Left renal pelvis (tissue), 4 donors: ENCODE measurements around the gene TRAPPC2L. TPM values are rescaled to one million over a fixed set of nuclear protein-coding genes. Genes with fewer than 3 reads are reported as not detected.

Experiments
- DNase-seq, 4 donors: peaks; one replicate each; pipeline ENCODE4 v3.0.0-alpha.2; 2013; ENCODE audit warnings: low read depth in 4 of 4, low spot score in 3 of 4
- polyA plus RNA-seq, 4 donors: library from polyadenylated mRNA; unstranded; fragments of 120-200 nt; gene quantifications; one replicate each; pipeline ENCODE4 v1.2.1, GENCODE V29; 2013; ENCODE audit not compliant: insufficient read length in 4 of 4

Gene TRAPPC2L
- polyA plus RNA-seq, 4 donors = 57.9 to 91.5 (median 77.5) TPM

DNA sequence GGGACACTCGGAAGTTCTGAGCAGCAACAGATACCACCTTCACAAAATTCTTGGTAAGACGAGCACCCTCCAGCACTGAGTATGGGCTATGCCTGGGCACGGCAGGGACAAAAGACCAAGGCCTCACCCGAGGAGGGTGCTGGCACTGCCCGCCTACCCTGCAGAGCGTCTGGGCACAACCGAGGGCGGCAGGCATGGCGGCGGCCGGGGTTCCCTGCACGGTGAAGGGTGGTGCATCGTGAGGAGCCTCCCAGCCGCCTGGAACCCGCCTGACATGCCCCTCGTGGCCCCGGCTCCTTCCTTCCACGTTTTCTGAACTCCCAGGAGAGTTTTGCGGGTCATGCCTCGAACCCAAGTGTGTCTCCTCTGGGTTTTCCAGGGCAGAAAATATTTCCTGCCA is 19.1 kb upstream of the TRAPPC2L start:
- no peak for DNase-seq

DNA sequence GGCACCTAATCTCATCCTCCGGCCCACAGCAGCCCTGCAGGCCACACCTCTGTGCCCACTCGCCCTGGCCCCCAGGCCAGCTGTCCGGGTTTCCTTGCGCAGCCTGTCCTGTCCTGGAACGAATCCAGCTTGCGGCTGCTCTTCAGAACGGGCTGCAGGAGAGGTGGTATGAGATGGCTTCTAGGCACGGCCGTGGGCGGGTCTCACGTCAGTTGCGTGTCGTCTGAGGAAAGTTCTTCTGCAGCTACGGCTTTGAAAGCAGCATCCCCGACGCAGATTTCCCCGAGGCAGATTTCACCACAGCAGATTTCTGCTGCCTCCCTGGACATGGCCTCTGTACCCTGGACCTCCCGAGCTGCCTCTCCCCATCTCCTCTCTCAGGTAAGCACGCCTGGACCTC is 18.4 kb upstream of the TRAPPC2L start:
- no peak for DNase-seq

DNA sequence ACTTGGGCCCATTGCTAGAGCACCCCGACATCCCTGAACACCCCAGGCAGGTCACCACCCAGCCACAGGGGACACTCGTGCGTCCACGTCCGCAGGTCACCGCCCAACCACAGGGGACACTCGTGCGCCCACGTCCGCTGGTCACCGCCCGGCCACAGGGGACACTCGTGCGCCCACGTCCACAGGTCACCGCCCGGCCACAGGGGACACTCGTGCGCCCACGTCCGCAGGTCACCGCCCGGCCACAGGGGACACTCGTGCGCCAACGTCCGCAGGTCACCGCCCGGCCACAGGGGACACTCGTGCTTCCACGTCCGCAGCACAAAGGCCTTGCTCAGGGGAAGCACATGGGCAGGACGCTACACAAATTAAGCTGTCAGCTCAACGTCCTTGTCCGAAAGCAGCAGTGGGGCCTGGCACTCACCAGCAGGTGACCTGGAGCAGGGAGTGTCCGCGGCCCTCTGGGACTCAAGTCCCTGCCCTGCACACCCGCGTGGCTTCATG is 17.8 kb upstream of the TRAPPC2L start:
- DNase-seq = no peak

DNA sequence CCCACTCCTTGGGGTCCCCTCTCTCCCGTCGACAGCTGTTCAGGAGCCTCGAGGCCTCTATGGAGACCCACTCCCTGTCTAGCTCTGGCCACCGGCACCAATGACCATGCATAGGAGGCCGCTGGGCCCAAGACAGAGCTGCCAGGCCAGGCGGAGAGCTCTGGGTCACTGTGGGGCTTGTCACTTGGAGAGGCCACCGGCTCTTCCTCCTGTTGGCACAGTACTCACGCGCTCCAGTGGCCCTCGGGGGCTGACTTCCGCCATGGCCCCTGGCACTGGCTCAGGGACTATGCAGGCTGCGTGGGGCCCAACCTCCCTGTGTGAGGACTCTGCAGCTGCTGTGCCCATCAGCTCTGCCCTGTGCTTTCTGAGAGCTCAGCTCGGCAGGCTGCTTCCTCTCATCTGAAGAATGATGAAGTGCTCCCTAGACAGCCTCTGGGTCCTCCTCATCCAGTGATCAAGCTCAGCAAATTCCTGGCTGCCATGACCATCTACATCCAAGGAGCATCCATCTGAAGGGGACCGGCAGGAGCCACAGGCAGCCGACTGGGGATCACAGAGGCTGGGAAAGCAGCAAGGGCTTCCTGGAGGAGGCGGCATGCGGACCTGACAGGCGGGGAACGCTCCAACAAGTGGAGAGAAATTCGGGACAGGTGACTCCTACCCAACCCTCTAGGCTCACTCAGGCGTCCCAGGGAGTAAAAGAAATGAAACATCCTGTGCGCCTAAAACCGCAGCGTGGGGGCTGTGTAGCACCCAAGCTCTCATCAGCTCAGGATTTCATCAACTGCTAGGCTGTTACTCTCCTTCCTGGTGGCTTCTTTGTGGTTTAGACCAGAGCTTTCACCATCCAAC is 17.0 kb upstream of the TRAPPC2L start:
- DNase-seq = no peak

DNA sequence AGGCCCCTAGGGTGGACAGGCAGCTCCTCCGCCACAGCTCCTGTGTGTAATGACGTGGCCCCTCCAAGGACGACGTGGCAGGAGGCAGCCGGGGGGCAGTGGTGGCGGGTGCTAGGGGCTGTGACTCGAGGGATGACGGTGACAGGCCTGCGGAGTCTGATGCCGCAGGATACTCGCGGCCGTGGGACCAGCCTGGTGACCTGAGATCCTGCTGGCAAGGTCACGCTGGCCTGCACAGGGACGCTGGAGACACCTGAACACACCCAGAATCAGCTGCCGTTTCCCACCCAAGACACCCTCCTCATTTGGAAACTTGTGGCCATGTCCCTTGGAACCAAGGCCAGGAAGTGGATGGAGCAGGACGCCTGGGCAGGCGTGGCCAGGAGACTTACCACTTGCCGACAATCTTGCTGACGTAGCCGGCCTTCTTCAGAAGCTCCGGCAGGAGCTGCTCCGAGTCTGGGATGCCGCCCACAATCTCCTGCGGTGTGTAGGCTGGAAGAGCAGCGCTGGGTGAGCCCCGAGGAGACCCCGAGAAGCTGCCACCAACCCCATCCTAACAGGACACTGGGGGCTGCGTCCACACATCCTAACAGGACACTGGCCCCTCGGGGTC is 16.2 kb upstream of the TRAPPC2L start:
- DNase-seq = no peak

DNA sequence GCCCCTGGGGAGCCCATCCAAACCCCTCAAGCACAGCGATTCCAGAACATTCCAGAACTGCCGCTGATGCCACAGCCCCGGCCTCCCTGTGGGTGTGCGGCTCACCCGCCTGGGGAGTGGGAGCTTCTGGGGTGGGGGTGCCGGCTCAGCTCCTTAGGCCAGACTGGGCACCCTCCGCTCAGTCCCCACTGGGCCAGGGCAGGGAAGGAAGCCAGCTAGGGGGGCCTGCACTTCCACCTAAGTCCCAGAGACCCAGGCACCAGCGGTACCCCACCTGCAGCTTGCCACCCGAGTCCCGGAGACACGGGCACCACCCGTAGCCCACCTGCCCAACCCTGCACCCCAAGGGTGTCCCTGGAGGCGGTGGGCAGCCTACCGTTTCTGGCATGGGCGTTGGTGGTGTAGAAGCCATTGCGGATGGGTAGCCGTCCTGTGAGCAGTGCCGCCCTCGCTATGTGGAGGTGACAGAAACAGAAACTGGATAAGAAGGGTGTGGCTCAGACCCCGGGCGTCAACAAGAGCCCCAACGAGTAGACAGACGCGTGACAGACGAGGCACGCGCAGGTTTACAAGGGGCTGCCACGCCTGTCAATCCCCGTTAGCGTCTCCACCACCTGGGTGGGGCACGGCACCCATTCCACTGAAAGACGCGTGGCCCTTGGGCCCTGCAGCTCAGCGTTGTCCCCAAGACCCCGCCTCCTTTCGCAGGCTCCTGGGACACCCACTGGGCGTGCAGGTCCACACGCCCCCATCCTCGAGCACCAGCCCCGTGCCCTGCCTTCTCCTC is 15.2 kb upstream of the TRAPPC2L start:
- no peak for DNase-seq

DNA sequence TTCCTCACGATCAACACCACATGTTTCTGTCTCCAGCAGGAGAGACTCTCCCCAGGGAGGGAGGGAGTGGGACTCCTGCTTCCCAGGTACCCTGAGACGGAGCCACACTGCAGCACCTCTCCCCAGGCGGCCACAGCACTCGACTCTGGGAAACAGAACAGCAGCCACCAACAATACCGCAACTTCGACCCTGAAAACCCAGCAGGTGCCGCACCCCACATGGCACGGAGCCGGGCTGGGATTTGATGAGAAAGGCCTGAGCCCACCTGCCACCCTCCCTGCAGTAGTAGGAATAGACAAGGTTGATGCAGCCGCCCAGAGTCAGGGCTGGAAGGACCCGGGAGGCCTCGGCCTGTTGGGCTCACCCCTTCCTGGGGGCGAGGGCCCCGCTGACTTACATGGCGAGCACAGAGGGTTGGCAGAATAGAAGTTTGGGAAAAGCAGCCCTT is 14.6 kb upstream of the TRAPPC2L start:
- no peak for DNase-seq

DNA sequence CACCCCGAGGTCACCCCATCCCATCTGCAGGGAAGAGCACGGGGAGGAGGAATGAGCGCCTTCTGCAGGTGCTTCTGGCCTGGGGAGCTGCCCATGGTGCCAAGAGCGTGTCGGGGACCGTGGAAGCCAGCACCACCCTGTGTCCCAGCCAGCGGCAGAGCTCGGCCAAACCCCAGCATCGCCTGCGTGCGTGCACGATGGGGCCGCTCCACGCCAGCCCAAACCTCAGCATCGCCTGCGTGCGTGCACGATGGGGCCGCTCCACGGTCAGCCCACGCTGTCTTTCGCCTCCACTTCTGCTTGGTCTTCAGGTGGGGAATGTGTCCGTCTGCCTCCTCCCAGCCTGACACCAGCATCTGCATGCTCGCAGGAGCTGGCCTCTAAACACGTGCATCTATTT is 14.1 kb upstream of the TRAPPC2L start:
- no peak for DNase-seq

DNA sequence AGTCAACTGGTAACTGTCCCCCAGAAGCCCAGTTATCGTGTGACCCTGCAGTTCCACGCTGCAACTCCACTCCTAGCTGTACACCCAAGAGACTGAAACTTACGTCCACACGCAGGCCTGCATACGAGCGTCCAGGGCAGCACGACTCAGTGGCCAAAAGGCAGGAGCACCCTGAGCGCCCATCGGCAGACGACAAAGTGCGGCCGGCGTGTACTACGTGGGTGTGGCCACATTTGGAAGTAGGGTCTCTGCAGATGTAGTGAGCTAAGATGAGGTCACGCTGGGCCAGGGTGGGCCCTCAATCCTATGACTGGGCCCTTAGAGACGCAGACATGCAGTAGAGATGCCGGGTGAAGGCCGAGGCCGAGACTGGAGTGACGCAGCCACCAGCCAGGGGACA is 13.7 kb upstream of the TRAPPC2L start:
- DNase-seq = no peak

DNA sequence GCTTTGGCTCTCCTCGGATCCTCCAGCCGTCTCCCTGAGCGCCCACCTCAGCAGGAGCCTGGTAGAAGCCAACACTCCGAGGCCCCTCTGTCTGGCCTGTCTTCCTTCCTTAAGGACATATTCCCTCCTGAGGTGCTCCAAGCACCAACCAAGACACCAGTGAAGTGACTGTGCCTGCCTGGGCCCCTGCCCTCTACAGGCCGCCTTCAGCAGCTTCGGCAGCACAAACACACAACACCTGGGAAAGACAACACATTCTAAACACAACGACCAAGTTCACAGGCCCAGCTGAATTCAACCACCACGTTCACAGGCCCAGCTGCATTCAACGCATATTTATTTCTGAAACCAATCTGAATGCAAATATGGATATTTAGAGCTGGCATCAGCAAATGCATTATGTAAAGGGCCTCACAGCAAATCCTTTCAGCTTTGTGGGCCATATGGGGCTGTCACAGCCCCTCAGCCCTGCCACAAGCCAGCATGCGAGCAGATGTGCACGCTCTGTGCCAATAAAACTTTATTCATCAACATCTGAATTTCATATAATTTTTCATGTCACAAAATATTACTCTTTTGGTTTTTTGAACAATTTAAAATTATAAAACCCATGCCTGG is 12.4 kb upstream of the TRAPPC2L start:
- no peak for DNase-seq

DNA sequence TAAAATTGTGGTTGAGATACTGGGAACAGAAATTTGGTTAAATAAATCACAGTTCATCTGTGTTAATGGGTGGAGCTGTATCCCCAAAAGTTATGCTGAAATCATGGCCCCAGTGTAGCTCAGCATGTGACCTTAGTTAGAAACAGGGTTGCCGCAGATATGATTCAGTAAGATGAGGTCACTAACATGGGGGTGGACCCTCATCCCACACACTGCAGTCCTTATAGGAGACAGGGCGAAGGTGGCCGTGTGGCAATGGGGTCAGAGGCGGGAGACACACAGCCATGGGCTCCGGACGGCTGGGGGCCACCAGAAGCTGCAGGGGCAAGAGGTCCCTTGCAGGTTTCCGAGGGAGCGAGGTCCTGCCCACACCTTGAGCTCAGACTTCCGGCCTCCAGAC is 10.8 kb upstream of the TRAPPC2L start:
- no peak for DNase-seq

DNA sequence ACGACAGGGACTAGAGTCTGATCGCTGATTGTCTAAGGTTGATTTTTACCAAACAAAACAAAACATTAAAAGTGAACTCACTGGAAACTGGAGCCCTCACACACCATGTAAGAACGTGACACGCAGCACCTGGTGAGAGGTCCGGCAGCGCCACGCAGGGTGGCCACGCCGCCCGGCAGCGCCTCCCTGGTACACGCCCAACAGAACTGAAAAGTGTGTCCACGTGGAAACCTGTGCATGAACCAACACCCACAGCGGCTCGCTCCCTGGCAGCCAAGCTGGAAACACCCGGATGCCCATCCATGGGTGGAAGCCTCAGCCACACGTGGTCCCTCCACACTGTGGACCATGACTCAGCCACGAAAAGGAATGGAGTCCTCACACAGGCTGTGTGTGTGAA is 9.3 kb upstream of the TRAPPC2L start:
- no peak for DNase-seq

DNA sequence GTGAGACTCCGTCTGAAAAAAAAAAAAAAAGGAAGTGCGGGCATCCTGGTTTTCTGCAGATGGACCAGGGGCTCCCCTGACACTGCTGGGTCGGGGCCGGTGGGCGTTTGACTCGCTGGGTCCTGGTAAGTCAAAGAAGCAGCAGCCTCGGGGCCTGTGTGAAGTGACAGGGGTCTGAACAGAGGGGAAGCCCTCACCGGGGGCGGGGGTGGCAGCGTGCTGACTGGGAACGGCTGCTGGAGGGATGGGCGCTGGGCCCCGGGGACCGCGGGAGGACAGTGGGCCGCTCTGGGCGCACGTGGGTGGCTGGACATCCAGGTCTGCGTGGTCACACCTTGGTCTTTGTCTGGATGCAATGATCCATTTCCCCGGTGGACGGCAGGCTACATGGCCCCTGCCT is 8.4 kb upstream of the TRAPPC2L start:
- DNase-seq = no peak

DNA sequence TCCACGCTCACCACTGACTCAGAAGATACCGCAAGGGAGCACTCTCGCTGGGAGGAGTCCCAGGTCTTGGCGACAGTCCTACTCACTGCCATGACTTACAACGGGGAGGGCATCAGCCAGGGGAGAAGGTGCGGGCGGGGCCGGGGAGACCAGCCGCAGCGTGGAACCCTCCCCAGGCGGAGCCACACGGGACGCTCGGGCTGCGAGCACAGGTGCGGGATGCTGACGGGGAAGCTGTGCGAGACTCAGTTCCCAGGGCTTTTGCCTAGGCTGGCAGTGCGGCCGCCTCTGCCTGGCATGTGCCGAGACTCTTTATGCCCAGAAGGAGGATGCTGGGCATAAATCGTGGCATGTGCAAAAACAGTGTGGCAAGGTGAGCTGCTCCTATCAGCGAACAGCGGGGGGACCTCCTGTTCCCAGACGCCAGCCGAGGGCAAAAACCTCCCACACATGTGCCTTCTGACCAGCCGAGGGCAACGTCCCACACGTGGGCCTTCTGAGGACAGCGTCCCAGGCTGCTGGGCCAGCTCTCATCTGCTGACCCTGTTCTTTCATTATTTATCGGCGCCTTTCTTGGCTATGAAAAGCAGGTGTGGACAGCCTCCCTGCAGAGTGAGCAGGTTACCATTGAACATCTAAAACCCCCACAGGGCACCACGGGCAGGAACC is 6.3 kb upstream of the TRAPPC2L start:
- DNase-seq = no peak

DNA sequence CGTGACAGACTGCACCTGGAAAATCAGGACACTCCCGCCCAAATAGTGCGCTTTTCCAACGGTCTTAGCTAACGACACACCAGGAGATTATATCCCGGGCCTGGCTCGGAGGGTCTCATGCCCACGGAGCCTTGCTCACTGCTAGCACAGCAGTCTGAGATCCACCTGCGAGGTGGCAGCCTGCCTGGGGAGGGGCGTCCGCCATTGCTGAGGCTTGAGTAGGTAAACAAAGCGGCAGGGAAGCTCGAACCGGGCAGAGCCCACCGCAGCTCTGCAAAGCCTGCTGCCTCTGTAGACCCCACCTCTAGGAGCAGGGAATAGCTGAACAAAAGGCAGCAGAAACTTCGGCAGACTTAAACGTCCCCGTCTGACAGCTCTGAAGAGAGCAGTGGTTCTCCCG is 5.3 kb upstream of the TRAPPC2L start:
- DNase-seq = no peak

DNA sequence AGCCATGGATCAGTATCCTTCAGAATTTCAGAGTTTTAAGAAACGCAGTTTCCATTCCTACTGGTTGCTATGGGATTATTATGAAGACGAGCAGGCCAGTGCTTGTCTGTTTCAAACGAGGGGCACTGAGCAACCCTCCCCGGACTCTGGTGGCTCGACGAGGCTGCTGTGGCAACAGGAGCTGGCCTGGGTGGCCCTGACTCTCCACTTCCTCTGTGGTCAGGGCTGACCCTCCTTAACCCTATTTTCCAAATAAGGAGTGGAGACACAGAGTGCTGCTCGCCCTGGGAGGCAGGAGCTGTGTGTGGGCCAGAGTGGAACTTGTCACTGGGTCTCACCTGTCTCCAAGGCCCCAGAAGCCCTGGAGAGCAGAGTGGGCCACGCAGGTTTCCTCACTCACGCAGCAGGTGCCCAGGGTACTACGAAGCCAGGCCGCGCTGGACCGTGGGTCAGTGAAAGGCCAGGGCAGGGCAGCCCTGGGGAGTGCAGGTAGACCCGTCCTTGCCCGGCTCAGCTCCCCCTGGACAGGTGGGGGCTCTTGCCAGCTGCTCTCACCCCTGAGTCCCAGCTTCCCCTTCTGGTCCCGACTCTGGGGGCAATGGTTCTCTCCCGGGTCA is 3.5 kb upstream of the TRAPPC2L start:
- DNase-seq = no peak

DNA sequence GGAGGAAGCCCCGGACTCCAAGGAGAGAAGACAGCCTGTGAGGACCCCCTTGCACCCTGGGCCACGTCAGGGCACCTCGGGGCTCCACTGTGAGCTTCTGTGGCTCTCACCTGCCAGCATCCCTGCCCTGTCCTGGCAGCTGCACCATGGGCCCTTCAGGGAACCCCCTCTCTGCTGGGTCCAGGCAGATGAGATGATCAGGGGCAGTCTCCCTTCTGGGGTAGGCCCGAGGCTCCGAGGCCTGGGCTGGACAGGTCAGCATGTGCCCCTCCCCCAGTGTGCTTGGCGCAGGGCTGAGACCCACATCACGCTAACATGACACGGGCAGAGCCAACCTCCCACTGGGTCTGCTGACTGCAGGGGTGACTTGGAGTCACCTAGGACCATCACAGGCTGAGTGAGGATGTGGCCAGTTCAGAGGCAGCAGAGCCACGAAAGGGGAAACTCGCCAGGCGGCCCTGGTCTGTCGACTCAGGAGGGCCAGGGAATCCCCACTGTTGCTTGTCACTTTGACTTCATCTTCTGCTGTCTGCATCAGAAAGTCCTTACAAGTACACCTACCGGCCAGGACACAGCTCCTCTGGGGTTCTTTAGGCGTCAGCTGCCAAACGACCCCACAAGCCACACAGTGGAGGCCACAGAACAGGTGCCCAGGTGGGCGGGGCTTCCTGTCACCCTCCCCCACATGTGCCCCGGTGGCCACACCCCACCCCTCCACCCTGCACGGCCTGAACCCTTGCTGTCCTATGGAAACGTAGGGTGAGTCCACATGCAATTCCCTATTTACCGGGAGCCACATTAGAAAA is 2.4 kb upstream of the TRAPPC2L start:
- no peak for DNase-seq

DNA sequence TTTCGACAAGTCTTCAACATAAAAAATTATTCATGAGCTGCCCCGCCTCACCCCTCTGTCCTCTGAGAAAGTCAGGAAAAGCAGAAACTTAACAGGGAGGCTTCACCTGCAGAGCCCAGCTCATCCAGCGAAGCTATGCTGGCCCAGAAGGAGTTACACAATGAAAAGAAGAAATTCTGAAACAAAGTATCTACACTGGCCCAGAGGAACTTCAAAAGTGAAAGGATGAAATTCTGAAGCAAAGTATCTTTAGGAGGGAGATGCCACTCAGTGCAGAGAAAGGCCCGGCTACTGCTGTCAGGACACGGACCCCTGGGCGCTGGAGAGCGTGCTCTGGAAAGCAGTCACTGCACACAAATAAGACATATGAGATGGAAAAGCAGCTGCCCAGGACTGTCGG is 1.8 kb upstream of the TRAPPC2L start:
- no peak for DNase-seq

DNA sequence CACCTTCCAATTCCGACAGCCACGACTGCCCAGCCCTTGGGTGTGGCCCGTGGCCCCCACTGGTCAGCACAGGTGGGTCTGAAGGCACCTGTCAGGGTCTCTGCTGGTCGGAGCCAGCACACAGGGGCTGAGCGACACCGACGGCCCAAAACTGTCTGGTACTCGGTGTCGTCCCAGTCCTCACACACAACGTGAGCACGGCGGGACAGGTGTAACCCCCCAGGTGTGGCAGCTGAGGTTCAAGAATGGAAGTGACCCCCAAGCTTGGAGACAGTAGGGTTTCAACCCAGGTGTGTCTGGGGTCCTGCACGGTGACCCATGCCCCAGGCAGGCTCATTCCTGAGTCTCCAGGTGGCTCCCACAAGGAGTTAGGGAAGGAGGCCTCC is 1.2 kb upstream of the TRAPPC2L start:
- no peak for DNase-seq
